Stimulated activated CD8-positive, alpha-beta memory T cell treated with anti-CD3 and anti-CD28 coated beads, Interleukin-2, amount 100 ng/mL, for 48 hours (primary cell): ENCODE measurements around the gene CTPS2.
"Not testable (repeated sequence)": the region's sequence is repeated elsewhere in the genome, so short reads cannot be mapped to it uniquely, and the experiment has no call there.

Experiments used
- DNase-seq, 2 donors: peaks; one replicate each; pipeline ENCODE4 v3.0.0-alpha.2; 2020; ENCODE audit warnings: low read depth in 2 of 2

The CTPS2 gene, protein sequence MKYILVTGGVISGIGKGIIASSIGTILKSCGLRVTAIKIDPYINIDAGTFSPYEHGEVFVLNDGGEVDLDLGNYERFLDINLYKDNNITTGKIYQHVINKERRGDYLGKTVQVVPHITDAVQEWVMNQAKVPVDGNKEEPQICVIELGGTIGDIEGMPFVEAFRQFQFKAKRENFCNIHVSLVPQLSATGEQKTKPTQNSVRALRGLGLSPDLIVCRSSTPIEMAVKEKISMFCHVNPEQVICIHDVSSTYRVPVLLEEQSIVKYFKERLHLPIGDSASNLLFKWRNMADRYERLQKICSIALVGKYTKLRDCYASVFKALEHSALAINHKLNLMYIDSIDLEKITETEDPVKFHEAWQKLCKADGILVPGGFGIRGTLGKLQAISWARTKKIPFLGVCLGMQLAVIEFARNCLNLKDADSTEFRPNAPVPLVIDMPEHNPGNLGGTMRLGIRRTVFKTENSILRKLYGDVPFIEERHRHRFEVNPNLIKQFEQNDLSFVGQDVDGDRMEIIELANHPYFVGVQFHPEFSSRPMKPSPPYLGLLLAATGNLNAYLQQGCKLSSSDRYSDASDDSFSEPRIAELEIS

GRCh38 chrX:16712548-16713155, at the start of gene CTPS2:
TSS of gene CTPS2 (minus strand) at chrX:16712669. CDS start at chrX:16702902, 9,767 bp downstream.
- peak in 1 of 2 donors; percentile 29 for DNase-seq

DNA sequence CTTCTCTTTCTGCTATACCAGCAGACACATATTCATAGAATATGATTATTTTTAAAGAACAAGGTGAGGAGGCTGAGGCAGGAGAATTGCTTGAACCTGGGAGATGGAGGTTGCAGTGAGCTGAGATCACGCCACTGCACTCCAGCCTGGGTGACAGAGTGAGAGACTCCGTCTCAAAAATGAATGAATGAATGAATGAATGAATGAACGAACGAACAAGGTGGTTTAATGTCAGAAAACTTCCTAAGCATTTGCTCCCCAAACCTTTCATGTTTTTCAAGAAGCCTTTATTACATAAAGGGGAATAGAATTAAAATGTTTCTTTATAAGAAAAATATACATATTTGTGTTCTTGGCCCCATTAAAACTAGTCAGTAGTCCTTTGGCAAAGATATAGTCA, 49.0 kb upstream of the CTPS2 start:
- DNase-seq = not testable (repeated sequence)

- DNase-seq = no peak
Measured at GRCh38 chrX:16756724-16757123, 44.3 kb upstream of the CTPS2 start.

DNA sequence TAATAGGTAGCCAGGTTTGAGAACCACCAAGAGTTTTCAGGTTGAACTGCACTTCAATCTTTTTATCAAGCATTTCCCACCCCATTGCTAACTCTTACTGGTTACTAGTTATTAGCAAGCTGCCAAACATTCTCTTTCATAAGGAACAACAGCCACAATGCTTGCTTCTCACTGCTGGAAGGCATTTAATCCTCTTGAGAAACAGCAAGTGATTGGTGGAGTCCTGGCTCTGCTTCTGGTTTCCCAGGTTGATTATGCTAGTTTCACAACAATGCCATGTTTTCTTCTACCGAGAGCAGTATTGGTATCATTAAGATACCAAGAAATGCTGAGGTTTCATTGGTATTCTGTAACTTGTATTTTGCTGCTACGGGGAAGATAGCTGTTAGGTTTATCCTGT, 41.5 kb upstream of the CTPS2 start:
- DNase-seq = no peak

GRCh38 chrX:16750136-16750535, 37.7 kb upstream of the CTPS2 start:
- no peak for DNase-seq

GRCh38 chrX:16748425-16748824, 36.0 kb upstream of the CTPS2 start:
- no peak for DNase-seq

GRCh38 chrX:16745659-16746058, 33.2 kb upstream of the CTPS2 start:
- DNase-seq = no peak

DNA sequence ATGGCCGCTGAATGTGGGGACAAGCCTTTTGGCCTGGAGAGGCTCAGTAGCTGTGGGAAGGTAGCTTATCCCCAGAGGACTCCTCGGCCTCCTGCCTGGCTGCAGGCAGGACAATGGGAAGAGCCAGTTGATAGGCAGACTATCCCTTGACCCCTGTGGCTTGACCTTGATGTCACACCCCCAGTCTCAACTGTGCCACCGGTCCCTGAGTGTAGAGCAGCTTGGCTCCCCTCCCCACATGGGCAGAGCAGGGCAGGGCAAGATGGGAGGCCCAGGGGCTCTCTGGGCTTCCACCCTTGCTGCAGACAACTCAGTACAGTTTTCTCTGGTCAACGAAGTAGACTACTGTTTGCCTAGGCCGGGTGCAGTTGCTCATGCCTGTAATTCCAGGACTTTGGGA, 32.6 kb upstream of the CTPS2 start:
- DNase-seq = no peak

DNA sequence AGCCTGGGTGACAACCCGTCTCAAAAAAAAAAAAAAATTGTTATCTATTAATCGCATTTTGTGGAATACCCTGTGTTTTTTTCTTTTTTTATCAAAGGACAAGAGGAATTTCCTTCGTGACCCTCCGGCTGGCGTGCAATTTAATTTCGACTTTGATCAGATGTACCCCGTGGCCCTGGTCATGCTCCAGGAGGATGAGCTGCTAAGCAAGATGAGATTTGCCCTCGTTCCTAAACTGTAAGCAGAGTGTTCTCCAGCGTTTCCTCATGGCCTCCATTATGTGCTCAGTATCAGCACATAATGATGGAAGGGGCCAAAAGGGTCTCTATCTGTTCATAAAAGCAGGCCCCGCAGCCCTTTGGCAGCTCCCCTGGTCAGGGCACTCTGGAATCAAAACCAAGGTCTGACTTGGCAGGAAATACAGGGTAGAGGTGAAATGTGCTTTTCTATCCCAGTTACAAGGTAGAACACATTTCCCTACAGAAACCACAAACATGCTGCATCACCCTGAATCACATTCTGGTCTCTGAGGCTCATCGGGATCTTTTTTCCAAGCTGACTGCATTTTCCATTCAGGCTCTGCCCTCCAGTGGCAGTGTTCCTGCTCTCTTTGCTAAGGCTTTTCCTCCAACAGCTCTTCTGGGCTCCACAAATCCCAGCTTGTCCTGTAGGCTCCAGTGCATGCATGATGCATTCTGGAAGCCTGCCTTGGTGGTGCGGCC, 31.3 kb upstream of the CTPS2 start:
- DNase-seq = no peak

DNA sequence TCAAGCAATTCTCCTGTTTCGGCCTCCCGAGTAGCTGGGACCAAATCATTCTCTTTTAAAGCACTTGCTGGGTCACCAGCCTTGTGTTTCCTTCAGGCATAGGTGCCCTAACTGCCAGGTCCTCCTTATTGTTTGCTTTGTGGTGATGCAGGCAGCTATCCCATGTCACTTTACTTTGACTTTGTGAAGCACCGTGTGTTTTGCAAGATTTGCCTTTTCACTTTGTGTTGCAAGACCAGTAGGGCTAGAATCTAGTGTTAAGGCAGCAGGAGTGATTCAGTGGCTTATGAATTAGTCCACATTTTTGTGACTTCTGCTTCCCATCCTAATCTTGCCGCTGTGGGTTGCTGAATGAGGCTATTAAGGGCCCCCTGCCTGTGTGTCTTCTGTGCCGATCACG, 27.1 kb upstream of the CTPS2 start:
- no peak for DNase-seq

- no peak for DNase-seq
Measured at GRCh38 chrX:16737024-16737423, 24.6 kb upstream of the CTPS2 start.

- DNase-seq = no peak
Measured at GRCh38 chrX:16733013-16733412, 20.5 kb upstream of the CTPS2 start.

- DNase-seq = no peak
Measured at GRCh38 chrX:16730450-16730849, 18.0 kb upstream of the CTPS2 start.

DNA sequence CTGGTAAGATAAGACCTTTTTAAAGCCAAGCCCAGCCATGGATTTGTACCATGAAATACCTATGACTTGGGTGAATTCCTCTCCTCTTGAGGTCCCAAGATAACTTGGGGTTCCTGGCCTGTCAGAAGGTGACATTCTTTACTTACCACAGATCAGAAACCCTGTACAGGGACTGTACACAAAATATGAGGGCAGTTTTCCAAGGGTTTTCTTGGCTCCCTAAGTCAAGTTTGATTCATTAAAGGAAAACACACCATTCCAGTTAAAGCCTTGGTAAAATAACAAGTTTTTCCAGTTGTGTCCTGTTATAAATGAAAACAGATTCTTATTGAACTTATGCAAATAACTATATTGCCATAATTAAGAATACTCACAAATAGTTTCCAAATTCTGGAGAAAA, 15.2 kb upstream of the CTPS2 start:
- no peak for DNase-seq

- DNase-seq = not testable (repeated sequence)
Measured at GRCh38 chrX:16726347-16726988, 14.0 kb upstream of the CTPS2 start.

- DNase-seq = no peak
Measured at GRCh38 chrX:16725072-16725471, 12.6 kb upstream of the CTPS2 start.

DNA sequence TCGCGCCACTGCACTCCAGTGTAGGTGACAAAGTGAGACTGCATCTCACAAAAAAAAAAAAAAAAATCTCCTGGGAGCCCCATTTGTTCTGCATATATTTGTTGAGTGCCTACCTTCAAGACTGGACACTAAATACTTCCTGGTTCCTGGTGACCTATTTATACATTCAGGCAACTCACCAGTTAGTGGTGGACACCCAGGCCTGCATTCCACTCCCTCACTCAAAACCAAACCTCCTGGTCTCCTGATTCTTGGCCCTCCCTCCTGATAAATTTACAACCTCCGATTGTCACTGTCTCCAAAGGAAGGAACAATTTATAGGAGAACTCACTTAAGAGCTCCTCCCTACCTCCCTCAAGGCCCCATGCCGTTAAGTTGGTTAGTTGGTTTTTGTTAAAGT, 10.0 kb upstream of the CTPS2 start:
- no peak for DNase-seq

DNA sequence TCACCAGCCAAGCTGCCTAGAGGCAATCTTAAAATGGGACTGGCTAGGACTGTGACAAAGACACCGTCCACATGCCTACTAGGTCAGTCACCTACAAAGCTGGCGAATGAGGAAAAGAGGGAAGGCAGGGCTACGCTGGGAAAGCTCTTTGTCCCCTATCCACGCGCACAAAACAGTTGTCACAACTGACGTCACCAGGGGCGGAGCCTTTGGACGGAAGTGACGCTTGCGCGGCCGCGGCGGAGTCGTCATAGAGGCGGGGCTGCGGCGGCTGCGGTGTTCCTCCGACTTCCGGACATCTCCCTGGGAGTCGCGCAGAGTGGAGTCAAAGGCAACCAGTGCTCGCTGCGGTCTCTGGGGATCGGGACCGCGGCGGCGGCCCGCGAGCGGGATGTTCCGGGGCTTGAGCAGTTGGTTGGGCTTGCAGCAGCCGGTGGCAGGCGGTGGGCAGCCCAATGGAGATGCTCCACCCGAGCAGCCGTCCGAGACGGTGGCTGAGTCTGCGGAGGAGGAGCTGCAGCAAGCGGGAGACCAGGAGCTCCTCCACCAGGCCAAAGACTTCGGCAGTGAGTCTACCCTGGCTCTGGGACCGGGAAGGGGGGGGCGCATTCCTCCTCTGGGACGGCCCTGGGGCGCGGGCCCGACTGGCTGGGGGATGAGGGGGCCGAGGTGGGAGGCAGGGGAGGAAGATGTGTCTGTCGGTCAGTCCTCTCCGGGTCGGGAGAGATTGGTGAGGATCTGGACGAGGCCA, 7.0 kb upstream of the CTPS2 start, which contains the start of gene SYAP1:
SYAP1 (plus strand) TSS at position 279 of the 751 bp plus-strand sequence; CDS start at position 392, 113 bp downstream.
- peak; percentile 85 to 97 for DNase-seq

GRCh38 chrX:16718824-16719333, 6.4 kb upstream of the CTPS2 start:
- no peak for DNase-seq

DNA sequence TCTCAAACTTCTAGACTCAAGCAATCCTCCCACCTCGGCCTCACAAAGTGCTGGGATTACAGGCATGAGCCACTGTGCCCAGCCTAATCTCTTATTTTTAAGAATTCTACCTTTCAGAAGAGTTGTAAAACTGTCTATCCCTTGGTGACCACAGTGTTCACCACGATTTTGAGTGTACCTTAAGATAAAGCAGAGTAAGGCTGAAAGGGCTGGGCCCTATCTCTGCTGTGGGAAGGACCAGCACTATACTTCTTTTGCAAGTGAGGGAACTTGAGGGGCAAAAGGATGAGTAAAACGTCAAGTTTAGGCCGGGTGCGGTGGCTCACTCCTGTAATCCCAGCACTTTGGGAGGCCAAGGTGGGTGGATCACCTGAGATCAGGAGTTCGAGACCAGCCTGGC, 4.0 kb upstream of the CTPS2 start:
- DNase-seq = not testable (repeated sequence)

DNA sequence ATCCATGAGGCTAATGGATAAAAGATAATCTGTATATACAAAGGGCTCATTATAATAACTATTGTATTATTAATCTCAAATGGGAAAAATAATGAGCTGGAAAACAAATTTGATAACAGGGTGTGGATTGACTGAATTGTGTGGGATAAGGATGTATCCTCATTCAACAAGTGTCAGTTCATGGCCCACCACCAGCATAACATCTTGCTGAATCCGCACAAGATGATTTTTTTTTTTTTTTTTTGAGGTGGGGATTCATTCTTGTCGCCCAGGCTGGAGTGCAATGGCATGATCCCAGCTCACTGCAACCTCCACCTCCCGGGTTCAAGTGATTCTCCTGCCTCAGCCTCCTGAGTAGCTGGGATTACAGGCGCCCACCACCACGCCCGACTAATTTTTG, 3.2 kb upstream of the CTPS2 start:
- DNase-seq = not testable (repeated sequence)
